Activated CD8-positive, alpha-beta T cell treated with anti-CD3 and anti-CD28 coated beads, Interleukin-2, amount 10 ng/mL, durations not matched to agents 7 days and 5 days (primary cell): ENCODE data around the gene SLC22A17. TPM values are rescaled to one million over a fixed set of nuclear protein-coding genes. Genes with fewer than 3 reads are reported as not detected.
"Not testable (repeated sequence)": the region's sequence is repeated elsewhere in the genome, so short reads cannot be mapped to it uniquely, and the experiment has no call there.

Experiments used
- ATAC-seq: fragments of 150-1000 bp; cut with Tn5 transposase; one replicate; pipeline ENCODE4 v1.10.0; 2021; ENCODE audit warnings: moderate library complexity
- CTCF ChIA-PET: fragments of 350-600 bp; sonication (Branson Sonifier 250); formaldehyde crosslinking; loops from one replicate; lab custom pipeline; 2021; ENCODE audit warnings: antibody characterized with exemption; lab: Charles Lee
- POLR2A ChIA-PET: fragments of 350-600 bp; sonication (Branson Sonifier 250); formaldehyde crosslinking; loops from one replicate; lab custom pipeline; 2021; ENCODE audit warnings: antibody characterized with exemption; lab: Charles Lee
- DNase-seq: peaks from one replicate; pipeline ENCODE4 v3.0.0-alpha.2; 2020
- H3K27ac Mint-ChIP-seq: one replicate; pipeline ENCODE4 v1.8.0; 2021; ENCODE audit warnings: mild to moderate bottlenecking, mixed read lengths
- H3K27me3 Mint-ChIP-seq: one replicate; pipeline ENCODE4 v1.8.0; 2021; ENCODE audit warnings: low read depth, mixed read lengths
- H3K36me3 Mint-ChIP-seq: one replicate; pipeline ENCODE4 v1.8.0; 2021; ENCODE audit warnings: low read depth, mixed read lengths
- H3K4me1 Mint-ChIP-seq: one replicate; pipeline ENCODE4 v1.8.0; 2021; ENCODE audit warnings: low read depth, mixed read lengths
- H3K4me3 Mint-ChIP-seq: one replicate; pipeline ENCODE4 v1.8.0; 2021; ENCODE audit warnings: mild to moderate bottlenecking, mixed read lengths
- H3K9me3 Mint-ChIP-seq: one replicate; pipeline ENCODE4 v1.8.0; 2022; ENCODE audit warnings: mixed read lengths; ENCODE audit not compliant: insufficient read depth
- total RNA-seq, 2 experiments: library from RNA; stranded (reverse); gene quantifications; one replicate each; pipeline ENCODE4 v1.2.3, GENCODE V29; 2021

Gene SLC22A17
- total RNA-seq, 2 experiments from 2014 or later, result 0.94 to 1.1 TPM

- H3K27ac Mint-ChIP-seq, result no peak overlapping the region
These were observed 36.3 kb upstream of the SLC22A17 start for GRCh38 chr14:23388996-23389395.

GRCh38 chr14:23387916-23388882 lies 35.5 kb upstream of the SLC22A17 start:
- Mint-ChIP-seq H3K27me3 (no peaks in the 10 kb centered on the region), H3K4me3 (no peak overlapping the region), H3K36me3 (no peaks in the 10 kb centered on the region), H3K9me3 (no peaks in the 10 kb centered on the region), H3K4me1 (no peaks in the 10 kb centered on the region), H3K27ac (no peak overlapping the region)
- ChIA-PET POLR2A (interaction anchor here (0.7 kb wide), 1 partner anchor 160 kb away, joined by 3 read pairs; no protein-coding TSS in a partner anchor), CTCF (no interaction called here)
- no peak for DNase-seq
- no peak for ATAC-seq

More at GRCh38 chr14:23388996-23389395, 36.3 kb upstream of the SLC22A17 start:
- Mint-ChIP-seq H3K4me1 (no peaks in the 10 kb centered on the region), H3K27me3 (no peaks in the 10 kb centered on the region), H3K9me3 (no peaks in the 10 kb centered on the region), H3K4me3 (no peak overlapping the region), H3K36me3 (no peaks in the 10 kb centered on the region)
- ATAC-seq (no peak), DNase-seq (no peak)
- CTCF ChIA-PET, result no interaction called here
- POLR2A ChIA-PET, result interaction anchor here (0.7 kb wide), 1 partner anchor 225 kb away, joined by 3 read pairs; no protein-coding TSS in a partner anchor

GRCh38 chr14:23386999-23387398 lies 34.3 kb upstream of the SLC22A17 start:
- Mint-ChIP-seq H3K4me3 (no peak overlapping the region), H3K27ac (no peak overlapping the region), H3K4me1 (no peaks in the 10 kb centered on the region), H3K36me3 (no peaks in the 10 kb centered on the region), H3K9me3 (no peaks in the 10 kb centered on the region), H3K27me3 (peaks cover 2% of the 10 kb centered on the region)
- CTCF ChIA-PET, result no interaction called here
- POLR2A ChIA-PET, result no interaction called here
- DNase-seq, result no peak
- ATAC-seq, result no peak

- DNase-seq, POLR2A ChIA-PET, H3K36me3 Mint-ChIP-seq, H3K4me1 Mint-ChIP-seq, H3K9me3 Mint-ChIP-seq, CTCF ChIA-PET, ATAC-seq, H3K27ac Mint-ChIP-seq, H3K4me3 Mint-ChIP-seq, H3K27me3 Mint-ChIP-seq: not testable (repeated sequence)
These were observed 33.6 kb upstream of the SLC22A17 start for GRCh38 chr14:23386266-23386657.

- H3K9me3 Mint-ChIP-seq, result no peaks in the 10 kb centered on the region
These were observed 33.1 kb upstream of the SLC22A17 start for GRCh38 chr14:23385642-23386265.

GRCh38 chr14:23385244-23385641 lies 32.6 kb upstream of the SLC22A17 start:
- no peak overlapping the region for H3K4me3 Mint-ChIP-seq
- no peak for DNase-seq
- POLR2A ChIA-PET, result no interaction called here
- ATAC-seq, result no peak
- H3K36me3 Mint-ChIP-seq, result no peaks in the 10 kb centered on the region
- H3K9me3 Mint-ChIP-seq, result no peaks in the 10 kb centered on the region
- H3K27me3 Mint-ChIP-seq, result peaks cover 2% of the 10 kb centered on the region
- H3K27ac Mint-ChIP-seq, result no peak overlapping the region
- no peaks in the 10 kb centered on the region for H3K4me1 Mint-ChIP-seq
- CTCF ChIA-PET, result interaction anchor here (0.9 to 1.2 kb wide), 2 partner anchors 64 to 265 kb away, joined by 3 to 4 read pairs; partner anchors contain the start of gene PABPN1

More at GRCh38 chr14:23385642-23386265, 33.1 kb upstream of the SLC22A17 start:
- ChIA-PET CTCF (interaction anchor here (0.9 to 1.2 kb wide), 2 partner anchors 64 to 265 kb away, joined by 3 to 4 read pairs; partner anchors contain the start of gene PABPN1), POLR2A (no interaction called here)
- Mint-ChIP-seq H3K4me1 (no peaks in the 10 kb centered on the region), H3K36me3 (no peaks in the 10 kb centered on the region), H3K27me3 (peaks cover 2% of the 10 kb centered on the region), H3K27ac (no peak overlapping the region), H3K4me3 (no peak overlapping the region)
- ATAC-seq, result no peak
- DNase-seq, result no peak

- ChIA-PET POLR2A (no interaction called here), CTCF (interaction anchor here (1.2 to 7.5 kb wide), 2 partner anchors 57 to 264 kb away, joined by 4 to 87 read pairs; no protein-coding TSS in a partner anchor)
- ATAC-seq, result no peak
- Mint-ChIP-seq H3K4me1 (no peaks in the 10 kb centered on the region), H3K4me3 (no peak overlapping the region), H3K27ac (no peak overlapping the region), H3K36me3 (no peaks in the 10 kb centered on the region), H3K9me3 (no peaks in the 10 kb centered on the region), H3K27me3 (peaks cover 2% of the 10 kb centered on the region)
- DNase-seq, result no peak
These were observed 31.8 kb upstream of the SLC22A17 start for GRCh38 chr14:23384364-23385080.

- Mint-ChIP-seq H3K27me3 (peaks cover 6% of the 10 kb centered on the region), H3K9me3 (no peaks in the 10 kb centered on the region), H3K4me3 (no peak overlapping the region), H3K27ac (no peak overlapping the region), H3K4me1 (no peaks in the 10 kb centered on the region), H3K36me3 (no peaks in the 10 kb centered on the region)
- CTCF ChIA-PET, result interaction anchor here (0.8 to 7.5 kb wide), 5 partner anchors 30 to 121 kb away, joined by 3 to 87 read pairs (median 3); partner anchors contain the start of gene SLC22A17
- POLR2A ChIA-PET, result no interaction called here
- DNase-seq (no peak), ATAC-seq (no peak)
These were observed 30.2 kb upstream of the SLC22A17 start for GRCh38 chr14:23382731-23383440.

- H3K27ac Mint-ChIP-seq, result no peak overlapping the region
- peaks cover 1% of the 10 kb centered on the region for H3K4me1 Mint-ChIP-seq
- H3K4me3 Mint-ChIP-seq, result no peak overlapping the region
- ChIA-PET POLR2A (no interaction called here), CTCF (interaction anchor here (0.8 to 7.5 kb wide), 5 partner anchors 29 to 120 kb away, joined by 3 to 87 read pairs (median 3); partner anchors contain the start of gene SLC22A17)
- H3K27me3 Mint-ChIP-seq, result peaks cover 6% of the 10 kb centered on the region
- ATAC-seq, result no peak
- no peaks in the 10 kb centered on the region for H3K36me3 Mint-ChIP-seq
- no peaks in the 10 kb centered on the region for H3K9me3 Mint-ChIP-seq
- no peak for DNase-seq
These were observed 29.6 kb upstream of the SLC22A17 start for GRCh38 chr14:23382276-23382675.

- ChIA-PET POLR2A (no interaction called here), CTCF (interaction anchor here (0.8 to 7.5 kb wide), 4 partner anchors 29 to 120 kb away, joined by 3 to 87 read pairs (median 4); partner anchors contain the start of gene SLC22A17)
- no peak for DNase-seq
- no peak for ATAC-seq
- H3K4me1 Mint-ChIP-seq, result peaks cover 2% of the 10 kb centered on the region
- no peak overlapping the region for H3K27ac Mint-ChIP-seq
- H3K9me3 Mint-ChIP-seq, result no peaks in the 10 kb centered on the region
- H3K36me3 Mint-ChIP-seq, result no peaks in the 10 kb centered on the region
- no peak overlapping the region for H3K4me3 Mint-ChIP-seq
- peaks cover 6% of the 10 kb centered on the region for H3K27me3 Mint-ChIP-seq
These were observed 29.2 kb upstream of the SLC22A17 start for GRCh38 chr14:23381871-23382270.
